HG03521 (cell line): ENCODE results near the gene OR1E2.
"Not testable (repeated sequence)": the region's sequence is repeated elsewhere in the genome, so short reads cannot be mapped to it uniquely, and the experiment has no call there.

Experiments used
- ATAC-seq: cut with Tn5 transposase; IDR thresholded peaks from one replicate; pipeline ENCODE4 v1.9.1; 2021; ENCODE audit warnings: mild to moderate bottlenecking, moderate library complexity; ENCODE audit not compliant: unreplicated experiment

The OR1E2 gene

GRCh38 chr17:3433741-3434140 is at the start of gene OR1E2:
Gene OR1E2 (minus strand): TSS chr17:3433841. CDS start chr17:3433841, 0 bp downstream.
- no peak for ATAC-seq

- no peak for ATAC-seq
These were observed 49.2 kb upstream of the OR1E2 start for GRCh38 chr17:3482852-3483251.

- no peak for ATAC-seq
These were observed 46.3 kb upstream of the OR1E2 start for GRCh38 chr17:3479988-3480387.

- ATAC-seq = no peak
These were observed 42.4 kb upstream of the OR1E2 start, which contains the start of gene ASPA for GRCh38 chr17:3475812-3476610. Gene ASPA (plus strand): TSS chr17:3475997. CDS start chr17:3476160, 163 bp downstream.

GRCh38 chr17:3475251-3475685 is 41.6 kb upstream of the OR1E2 start:
- ATAC-seq = no peak

GRCh38 chr17:3474212-3474611 is 40.6 kb upstream of the OR1E2 start:
- ATAC-seq = no peak

- ATAC-seq = no peak
These were observed 38.5 kb upstream of the OR1E2 start for GRCh38 chr17:3472137-3472536.

- ATAC-seq = no peak
These were observed 38.0 kb upstream of the OR1E2 start, which contains the start of gene SPATA22 for GRCh38 chr17:3471599-3471998. Gene SPATA22 (minus strand): TSS chr17:3471819. CDS start chr17:3469325, 2,494 bp downstream.

GRCh38 chr17:3469529-3469928 is 35.9 kb upstream of the OR1E2 start:
- ATAC-seq = no peak

GRCh38 chr17:3466355-3466754 is 32.7 kb upstream of the OR1E2 start:
- ATAC-seq = not testable (repeated sequence)

- no peak for ATAC-seq
These were observed 14.5 kb upstream of the OR1E2 start for GRCh38 chr17:3448059-3448665.

- no peak for ATAC-seq
These were observed 14.0 kb upstream of the OR1E2 start for GRCh38 chr17:3447625-3448024.

GRCh38 chr17:3440451-3440850 is 6.8 kb upstream of the OR1E2 start:
- no peak for ATAC-seq

- ATAC-seq = no peak
These were observed 4.7 kb upstream of the OR1E2 start for GRCh38 chr17:3438368-3438767.

- not testable (repeated sequence) for ATAC-seq
These were observed 426 bp downstream of the OR1E2 start for GRCh38 chr17:3433215-3433614.

- ATAC-seq = no peak
These were observed 15.4 kb downstream of the OR1E2 start for GRCh38 chr17:3418222-3418621.

- no peak for ATAC-seq
These were observed 18.0 kb downstream of the OR1E2 start for GRCh38 chr17:3415610-3416009.

- ATAC-seq = not testable (repeated sequence)
These were observed 21.4 kb downstream of the OR1E2 start for GRCh38 chr17:3412216-3412615.

GRCh38 chr17:3411070-3411469 is 22.6 kb downstream of the OR1E2 start, which contains the start of gene OR3A3:
Gene OR3A3 (plus strand): TSS chr17:3411370.
- no peak for ATAC-seq

- not testable (repeated sequence) for ATAC-seq
These were observed 29.8 kb downstream of the OR1E2 start for GRCh38 chr17:3403856-3404255.

- no peak for ATAC-seq
These were observed 31.9 kb downstream of the OR1E2 start for GRCh38 chr17:3401786-3402185.

GRCh38 chr17:3400055-3400454 is 33.6 kb downstream of the OR1E2 start:
- ATAC-seq = no peak
